Activated CD8-positive, alpha-beta memory T cell treated with anti-CD3 and anti-CD28 coated beads, Interleukin-2, amount 10 ng/mL, durations not matched to agents 7 days and 5 days (primary cell): ENCODE results near the gene TMEM134. TPM values are rescaled to one million over a fixed set of nuclear protein-coding genes. Genes with fewer than 3 reads are reported as not detected.
"Not testable (repeated sequence)": the region's sequence is repeated elsewhere in the genome, so short reads cannot be mapped to it uniquely, and the experiment has no call there.

ENCODE experiments used
- ATAC-seq: fragments of 150-1000 bp; cut with Tn5 transposase; one replicate; pipeline ENCODE4 v1.10.0; 2021; ENCODE audit warnings: moderate library complexity
- CTCF ChIA-PET: fragments of 350-600 bp; sonication (Branson Sonifier 250); formaldehyde crosslinking; loops from one replicate; lab custom pipeline; 2021; ENCODE audit warnings: antibody characterized with exemption; lab: Charles Lee
- DNase-seq: peaks from one replicate; pipeline ENCODE4 v3.0.0-alpha.2; 2020
- H3K27ac Mint-ChIP-seq: one replicate; pipeline ENCODE4 v1.8.0; 2021; ENCODE audit warnings: mild to moderate bottlenecking, mixed read lengths
- H3K27me3 Mint-ChIP-seq: one replicate; pipeline ENCODE4 v1.8.0; 2021; ENCODE audit warnings: mixed read lengths
- H3K36me3 Mint-ChIP-seq: one replicate; pipeline ENCODE4 v1.8.0; 2021; ENCODE audit warnings: mild to moderate bottlenecking, mixed read lengths
- H3K4me1 Mint-ChIP-seq: one replicate; pipeline ENCODE4 v1.8.0; 2021; ENCODE audit warnings: mixed read lengths
- H3K4me3 Mint-ChIP-seq: one replicate; pipeline ENCODE4 v1.8.0; 2021; ENCODE audit warnings: mild to moderate bottlenecking, moderate library complexity, mixed read lengths
- H3K9me3 Mint-ChIP-seq: one replicate; pipeline ENCODE4 v1.8.0; 2022; ENCODE audit warnings: low read depth, mixed read lengths
- total RNA-seq, 2 experiments: library from RNA; stranded (reverse); gene quantifications; one replicate each; pipeline ENCODE4 v1.2.3, GENCODE V29; 2021

Gene TMEM134
- total RNA-seq, 2 experiments from 2014 or later: 32.8 to 41.9 TPM

GRCh38 chr11:67485873-67486361 is 16.9 kb upstream of the TMEM134 start:
- CTCF ChIA-PET: interaction anchor here (0.7 to 3.6 kb wide), 12 partner anchors 17 to 128 kb away, joined by 3 to 19 read pairs (median 4); partner anchors contain the start of genes CDK2AP2, PITPNM1, PPP1CA and TBC1D10C
- ATAC-seq: peak; percentile 16
- peak; percentile 89 for DNase-seq
- Mint-ChIP-seq H3K36me3 (peaks cover 40% of the 10 kb centered on the region), H3K27ac (peak overlapping the region; percentile 99), H3K4me1 (peaks cover 67% of the 10 kb centered on the region), H3K4me3 (peak overlapping the region; percentile 80)
- H3K27me3 Mint-ChIP-seq, H3K9me3 Mint-ChIP-seq: not testable (repeated sequence)

- Mint-ChIP-seq H3K9me3 (no peaks in the 10 kb centered on the region), H3K27me3 (peaks cover 1% of the 10 kb centered on the region), H3K4me3 (peak overlapping the region; percentile 80), H3K36me3 (peaks cover 38% of the 10 kb centered on the region), H3K4me1 (peaks cover 67% of the 10 kb centered on the region), H3K27ac (peak overlapping the region; percentile 99)
- ATAC-seq (peak; percentile 2), DNase-seq (peak; percentile 87)
- CTCF ChIA-PET: interaction anchor here (1.1 to 3.6 kb wide), 6 partner anchors 16 to 83 kb away, joined by 4 to 19 read pairs (median 9); partner anchors contain the start of genes PITPNM1, PPP1CA and TMEM134
Measured at GRCh38 chr11:67484847-67485311, 15.8 kb upstream of the TMEM134 start.

- DNase-seq (peak; percentile 73), ATAC-seq (peak; percentile 17)
- Mint-ChIP-seq H3K36me3 (peaks cover 33% of the 10 kb centered on the region), H3K27ac (peak overlapping the region; percentile 99), H3K4me3 (peak overlapping the region; percentile 80), H3K4me1 (peaks cover 62% of the 10 kb centered on the region), H3K27me3 (peaks cover 4% of the 10 kb centered on the region), H3K9me3 (no peaks in the 10 kb centered on the region)
- CTCF ChIA-PET: interaction anchor here (1.1 to 3.6 kb wide), 10 partner anchors 11 to 82 kb away, joined by 3 to 19 read pairs (median 6); partner anchors contain the start of genes PITPNM1, PPP1CA, PTPRCAP and TMEM134
Measured at GRCh38 chr11:67483831-67484665, 15.0 kb upstream of the TMEM134 start.

GRCh38 chr11:67482827-67483798 is 14.1 kb upstream of the TMEM134 start, which contains the start of gene AIP:
Gene AIP (plus strand): TSS chr11:67483026. CDS start chr11:67483159, 133 bp downstream.
- DNase-seq: peak; percentile 99
- Mint-ChIP-seq H3K9me3 (no peaks in the 10 kb centered on the region), H3K27me3 (peaks cover 4% of the 10 kb centered on the region), H3K36me3 (peaks cover 26% of the 10 kb centered on the region), H3K4me1 (peaks cover 54% of the 10 kb centered on the region), H3K4me3 (peak within 1 kb of the TSS; percentile 80), H3K27ac (peak within 1 kb of the TSS; percentile 99)
- CTCF ChIA-PET: interaction anchor here (0.7 to 3.6 kb wide), 9 partner anchors 10 to 81 kb away, joined by 3 to 19 read pairs (median 7); partner anchors contain the start of genes PITPNM1, PPP1CA, PTPRCAP and TMEM134
- peak; percentile 81 for ATAC-seq

- H3K27me3 Mint-ChIP-seq: peaks cover 4% of the 10 kb centered on the region
- ATAC-seq: peak; percentile 1
- H3K9me3 Mint-ChIP-seq: no peaks in the 10 kb centered on the region
- peaks cover 19% of the 10 kb centered on the region for H3K36me3 Mint-ChIP-seq
- peaks cover 47% of the 10 kb centered on the region for H3K4me1 Mint-ChIP-seq
- CTCF ChIA-PET: interaction anchor here (0.7 to 3.0 kb wide), 7 partner anchors 9 to 122 kb away, joined by 3 to 16 read pairs (median 7); partner anchors contain the start of genes PPP1CA, PTPRCAP and TMEM134
- peak overlapping the region; percentile 80 for H3K4me3 Mint-ChIP-seq
- no peak for DNase-seq
- peak overlapping the region; percentile 99 for H3K27ac Mint-ChIP-seq
Measured at GRCh38 chr11:67482275-67482826, 13.3 kb upstream of the TMEM134 start.

- H3K27ac Mint-ChIP-seq, ATAC-seq, DNase-seq, H3K36me3 Mint-ChIP-seq, H3K4me3 Mint-ChIP-seq, H3K4me1 Mint-ChIP-seq, H3K9me3 Mint-ChIP-seq, H3K27me3 Mint-ChIP-seq: not testable (repeated sequence)
- CTCF ChIA-PET: interaction anchor here (0.7 kb wide), 1 partner anchor 1698 kb away, joined by 4 read pairs; no protein-coding TSS in a partner anchor
Measured at GRCh38 chr11:67477344-67478050, 8.4 kb upstream of the TMEM134 start.

GRCh38 chr11:67476692-67477091 is 7.6 kb upstream of the TMEM134 start:
- CTCF ChIA-PET, DNase-seq, H3K27me3 Mint-ChIP-seq, ATAC-seq, H3K36me3 Mint-ChIP-seq, H3K9me3 Mint-ChIP-seq, H3K4me1 Mint-ChIP-seq, H3K27ac Mint-ChIP-seq, H3K4me3 Mint-ChIP-seq: not testable (repeated sequence)

GRCh38 chr11:67472882-67473281 is 3.8 kb upstream of the TMEM134 start:
- Mint-ChIP-seq H3K9me3 (no peaks in the 10 kb centered on the region), H3K27ac (no peak overlapping the region), H3K27me3 (peaks cover 2% of the 10 kb centered on the region), H3K4me3 (no peak overlapping the region), H3K4me1 (peaks cover 9% of the 10 kb centered on the region), H3K36me3 (no peaks in the 10 kb centered on the region)
- CTCF ChIA-PET: interaction anchor here (2.9 kb wide), 1 partner anchor 10 kb away, joined by 10 read pairs; the partner anchor contains the start of gene AIP
- no peak for DNase-seq
- ATAC-seq: no peak

- ATAC-seq (no peak), DNase-seq (no peak)
- peaks cover under 1% of the 10 kb centered on the region for H3K36me3 Mint-ChIP-seq
- CTCF ChIA-PET: interaction anchor here (0.8 to 2.7 kb wide), 7 partner anchors 12 to 120 kb away, joined by 3 to 19 read pairs (median 5); partner anchors contain the start of genes AIP, PITPNM1, PPP1CA and TBC1D10C
- no peaks in the 10 kb centered on the region for H3K9me3 Mint-ChIP-seq
- H3K27ac Mint-ChIP-seq: no peak overlapping the region
- no peak overlapping the region for H3K4me3 Mint-ChIP-seq
- peaks cover 22% of the 10 kb centered on the region for H3K4me1 Mint-ChIP-seq
- no peaks in the 10 kb centered on the region for H3K27me3 Mint-ChIP-seq
Measured at GRCh38 chr11:67470337-67471002, 1.4 kb upstream of the TMEM134 start.

- Mint-ChIP-seq H3K9me3 (no peaks in the 10 kb centered on the region), H3K27me3 (no peaks in the 10 kb centered on the region), H3K4me3 (peak overlapping the region; percentile 83), H3K36me3 (peaks cover 1% of the 10 kb centered on the region), H3K4me1 (peaks cover 27% of the 10 kb centered on the region), H3K27ac (peak overlapping the region; percentile 82)
- CTCF ChIA-PET: interaction anchor here (0.8 to 3.3 kb wide), 11 partner anchors 10 to 119 kb away, joined by 3 to 21 read pairs (median 5); partner anchors contain the start of genes AIP, CDK2AP2, PITPNM1 and PPP1CA
- ATAC-seq (no peak), DNase-seq (no peak)
Measured at GRCh38 chr11:67469508-67469811, 409 bp upstream of the TMEM134 start.

- ATAC-seq (peak; percentile 1), DNase-seq (no peak)
- CTCF ChIA-PET: interaction anchor here (1.0 to 3.3 kb wide), 14 partner anchors 11 to 111 kb away, joined by 3 to 21 read pairs (median 6); partner anchors contain the start of genes AIP, CDK2AP2, PPP1CA and PTPRCAP
- Mint-ChIP-seq H3K27ac (peak overlapping the region; percentile 79), H3K4me1 (peaks cover 31% of the 10 kb centered on the region), H3K36me3 (peaks cover 1% of the 10 kb centered on the region), H3K4me3 (peak overlapping the region; percentile 83), H3K9me3 (no peaks in the 10 kb centered on the region), H3K27me3 (no peaks in the 10 kb centered on the region)
Measured at GRCh38 chr11:67468456-67468758, 644 bp downstream of the TMEM134 start.
